H1 (cell line): ENCODE data around the gene SBK2. TPM values are rescaled to one million over a fixed set of nuclear protein-coding genes. Genes with fewer than 3 reads are reported as not detected.

Source experiments
- ATF2 ChIP-seq: IDR thresholded peaks from 2 replicates; pipeline ENCODE4 v1.6.1; 2012; ENCODE audit warnings: low read length, inconsistent platforms
- CREB1 ChIP-seq: IDR thresholded peaks from 2 replicates; pipeline ENCODE4 v1.6.1; 2012; ENCODE audit warnings: inconsistent platforms
- polyA plus RNA-seq, 7 experiments: library from polyadenylated mRNA; depleted of rRNA in 3 of 7; stranded (reverse) in 5 of 7; unstranded in 2 of 7; fragments of >200 nt in 5 of 7; fragments of 200-250 nt in 2 of 7; gene quantifications; 1 replicate in 5 of 7; 2 replicates in 1 of 7; 4 replicates in 1 of 7; pipeline versions ENCODE4 v1.2.1 to v1.2.3, GENCODE V29; 2011 to 2013; ENCODE audit warnings: missing spikeins in 2 of 7, mixed read lengths in 2 of 7
- total RNA-seq: library from RNA; stranded (reverse); fragmentation: NEBNext Ultra II Directional; extraction: Animal tissue kit (Norgen Biotek cat#: 25700); gene quantifications from 2 replicates; pipeline ENCODE4 v1.2.1, GENCODE V29; 2021
- TF ChIP-seq, protein P1 (sequence below): IDR thresholded peaks from 2 replicates; pipeline ENCODE4 v1.6.1; 2012; ENCODE audit warnings: inconsistent platforms

SBK2 gene
- total and polyA plus RNA-seq, 2 of the 8 experiments (the other 6 are each of a cell fraction or from before 2014, with no cell fraction given) = 3.2 to 4.1 TPM

GRCh38 chr19:55538132-55538531 is 1.2 kb upstream of the SBK2 start (continued):
- TF ChIP-seq CREB1 (no peak), ATF2 (no peak)
- TF ChIP-seq, protein P1, sequence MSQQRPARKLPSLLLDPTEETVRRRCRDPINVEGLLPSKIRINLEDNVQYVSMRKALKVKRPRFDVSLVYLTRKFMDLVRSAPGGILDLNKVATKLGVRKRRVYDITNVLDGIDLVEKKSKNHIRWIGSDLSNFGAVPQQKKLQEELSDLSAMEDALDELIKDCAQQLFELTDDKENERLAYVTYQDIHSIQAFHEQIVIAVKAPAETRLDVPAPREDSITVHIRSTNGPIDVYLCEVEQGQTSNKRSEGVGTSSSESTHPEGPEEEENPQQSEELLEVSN = no peak
